Cardiac fibroblast (primary cell): ENCODE results near the gene SP100.

ENCODE experiments used
- DNase-seq, 2 donors: peaks; one replicate each; pipeline versions ENCODE4 v3.0.0 to v3.0.0-alpha.2; 2010; ENCODE audit warnings: low read depth in 2 of 2
- H3K4me3 ChIP-seq, 2 donors: replicated peaks in 1 of 2; 1 replicate in 1 of 2; 2 replicates in 1 of 2; pipeline ENCODE4 v1.5.1; 2011; ENCODE audit warnings: low read depth in 2 of 2, low read length in 2 of 2, mild to moderate bottlenecking in 2 of 2, moderate library complexity in 1 of 2
- TF ChIP-seq, protein P1 (sequence below): IDR thresholded peaks from one replicate; pipeline ENCODE4 v1.5.1; 2011; ENCODE audit warnings: low read depth, mild to moderate bottlenecking, low read length, inconsistent platforms

The SP100 gene

DNA sequence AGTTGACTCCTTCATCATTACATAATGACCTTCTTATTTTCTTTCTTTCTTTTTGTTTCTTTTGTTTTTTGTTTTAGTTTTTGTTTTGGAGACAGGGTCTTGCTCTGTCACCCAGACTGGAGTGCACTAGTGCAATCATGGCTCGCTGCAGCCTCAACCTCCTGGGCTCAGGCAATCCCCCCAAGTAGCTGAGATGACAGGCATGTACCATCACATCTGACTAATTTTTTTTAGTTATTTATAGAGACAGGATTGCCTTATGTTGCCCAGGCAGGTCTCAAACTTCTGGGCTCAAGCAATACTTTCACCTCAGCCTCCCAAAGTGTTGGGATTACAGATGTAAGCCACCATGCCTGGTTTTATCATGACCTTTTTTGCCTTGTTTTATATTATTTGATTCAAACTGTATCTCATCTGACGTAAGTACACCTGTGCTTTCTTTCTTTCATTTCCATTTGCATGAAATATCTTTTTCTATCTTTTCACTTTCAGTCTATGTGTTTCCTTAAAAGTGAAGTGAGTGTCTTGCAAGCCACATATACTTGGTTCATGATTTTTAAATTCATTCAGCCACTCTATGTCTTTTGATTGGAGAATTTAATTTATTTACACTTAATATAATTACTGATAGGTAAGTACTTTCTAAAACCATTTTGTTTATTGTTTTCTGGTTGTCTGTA is 39.1 kb downstream of the SP100 start:
- DNase-seq: no peak
- H3K4me3 ChIP-seq: no peak overlapping the region
- TF ChIP-seq, protein P1, sequence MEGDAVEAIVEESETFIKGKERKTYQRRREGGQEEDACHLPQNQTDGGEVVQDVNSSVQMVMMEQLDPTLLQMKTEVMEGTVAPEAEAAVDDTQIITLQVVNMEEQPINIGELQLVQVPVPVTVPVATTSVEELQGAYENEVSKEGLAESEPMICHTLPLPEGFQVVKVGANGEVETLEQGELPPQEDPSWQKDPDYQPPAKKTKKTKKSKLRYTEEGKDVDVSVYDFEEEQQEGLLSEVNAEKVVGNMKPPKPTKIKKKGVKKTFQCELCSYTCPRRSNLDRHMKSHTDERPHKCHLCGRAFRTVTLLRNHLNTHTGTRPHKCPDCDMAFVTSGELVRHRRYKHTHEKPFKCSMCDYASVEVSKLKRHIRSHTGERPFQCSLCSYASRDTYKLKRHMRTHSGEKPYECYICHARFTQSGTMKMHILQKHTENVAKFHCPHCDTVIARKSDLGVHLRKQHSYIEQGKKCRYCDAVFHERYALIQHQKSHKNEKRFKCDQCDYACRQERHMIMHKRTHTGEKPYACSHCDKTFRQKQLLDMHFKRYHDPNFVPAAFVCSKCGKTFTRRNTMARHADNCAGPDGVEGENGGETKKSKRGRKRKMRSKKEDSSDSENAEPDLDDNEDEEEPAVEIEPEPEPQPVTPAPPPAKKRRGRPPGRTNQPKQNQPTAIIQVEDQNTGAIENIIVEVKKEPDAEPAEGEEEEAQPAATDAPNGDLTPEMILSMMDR: no peak

DNA sequence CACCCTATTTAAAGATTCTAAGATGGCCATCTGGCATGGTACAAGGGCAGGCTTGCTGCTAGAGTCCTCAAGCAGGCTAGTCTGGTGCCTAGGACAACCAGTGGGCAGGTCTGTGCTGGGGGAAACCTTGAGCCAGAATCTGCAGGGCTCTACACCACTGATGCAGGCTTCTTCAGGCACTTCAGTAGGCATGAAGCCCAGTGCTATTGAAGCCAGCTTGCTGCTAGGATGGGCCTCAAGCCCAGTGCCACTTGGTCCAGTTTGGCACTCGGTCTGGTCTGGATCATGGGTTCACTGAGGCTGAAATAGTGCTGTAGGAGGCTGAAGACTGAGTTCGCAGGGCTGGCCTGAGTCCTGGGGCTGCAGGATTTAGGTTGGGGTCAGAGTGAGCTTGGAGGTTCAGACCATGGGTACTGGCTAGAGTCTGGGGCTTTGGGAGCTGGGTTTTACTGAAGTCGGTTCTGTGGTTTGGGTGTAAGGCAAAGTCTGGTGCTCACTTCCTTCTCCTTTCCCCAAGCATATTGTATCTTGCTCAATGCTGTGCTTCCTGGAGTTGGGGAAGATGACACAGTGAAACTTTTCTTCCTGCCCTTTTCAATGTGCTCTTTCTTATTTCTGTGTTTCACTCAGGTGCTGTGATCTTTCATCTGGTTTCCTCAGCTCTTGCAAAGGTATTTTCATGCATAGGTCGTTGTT is 41.2 kb downstream of the SP100 start:
- H3K4me3 ChIP-seq: no peak overlapping the region
- TF ChIP-seq, protein P1: no peak
- no peak for DNase-seq

DNA sequence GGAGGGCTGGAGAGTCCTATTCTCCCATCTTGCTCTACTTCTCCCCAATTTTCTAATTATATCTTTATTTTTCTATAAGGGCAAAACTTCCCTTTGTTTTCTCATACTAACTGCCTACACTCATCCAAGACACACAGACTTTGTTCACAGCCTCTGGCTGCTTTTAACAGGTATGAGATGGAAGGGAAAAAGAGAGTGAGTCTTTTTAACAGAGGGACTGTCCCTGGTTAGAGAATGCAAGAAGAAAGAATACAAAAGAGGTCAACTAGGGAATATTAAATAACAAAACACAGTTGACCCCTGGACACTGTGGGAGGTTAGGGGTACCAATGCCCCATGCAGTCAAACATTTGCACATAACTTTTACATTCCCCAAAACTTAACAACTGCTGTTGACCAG is 41.8 kb downstream of the SP100 start:
- DNase-seq: no peak
- TF ChIP-seq, protein P1: no peak
- no peak overlapping the region for H3K4me3 ChIP-seq

DNA sequence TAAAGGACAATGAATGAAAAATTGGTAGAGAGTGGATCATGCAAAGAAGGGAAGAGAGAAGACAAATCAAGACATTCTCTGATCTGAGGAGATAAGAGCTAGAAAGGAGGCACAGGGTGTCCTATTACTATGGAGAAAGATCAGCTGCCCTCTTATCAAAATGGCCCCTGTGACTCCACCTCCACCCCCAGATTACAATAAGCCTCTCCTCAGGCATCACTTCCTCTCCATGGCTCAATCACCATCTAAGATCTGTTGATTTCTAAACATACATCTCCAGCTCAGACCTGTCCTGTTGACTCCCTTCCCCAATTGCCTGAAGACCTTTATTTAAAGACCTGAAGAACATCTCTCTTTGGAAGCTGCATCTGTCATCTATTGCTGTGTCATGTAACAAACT is 43.2 kb downstream of the SP100 start:
- TF ChIP-seq, protein P1: no peak
- DNase-seq: no peak

DNA sequence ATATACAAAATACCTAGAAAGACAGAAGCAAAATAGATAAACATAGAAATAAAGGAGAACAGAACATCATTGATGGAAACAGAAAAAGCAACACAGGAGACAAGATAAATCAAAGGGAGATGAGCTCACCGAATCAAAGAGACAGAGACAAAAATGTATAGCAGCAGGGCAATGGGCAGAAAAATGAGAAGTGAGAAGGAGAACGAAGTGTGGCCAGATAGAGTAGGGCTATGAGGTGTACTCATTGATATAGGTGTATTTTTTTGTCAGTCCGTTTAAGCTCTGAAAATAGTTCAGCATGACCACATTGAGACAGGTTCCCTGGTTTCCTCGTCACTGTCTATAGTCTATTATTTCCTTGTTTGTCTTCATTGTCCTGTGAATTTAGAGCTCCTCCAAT is 55.1 kb downstream of the SP100 start:
- TF ChIP-seq, protein P1: no peak
- no peak for DNase-seq
- H3K4me3 ChIP-seq: no peak overlapping the region

More for the DNA sequence above, 43.2 kb downstream of the SP100 start:
- H3K4me3 ChIP-seq: no peak overlapping the region

DNA sequence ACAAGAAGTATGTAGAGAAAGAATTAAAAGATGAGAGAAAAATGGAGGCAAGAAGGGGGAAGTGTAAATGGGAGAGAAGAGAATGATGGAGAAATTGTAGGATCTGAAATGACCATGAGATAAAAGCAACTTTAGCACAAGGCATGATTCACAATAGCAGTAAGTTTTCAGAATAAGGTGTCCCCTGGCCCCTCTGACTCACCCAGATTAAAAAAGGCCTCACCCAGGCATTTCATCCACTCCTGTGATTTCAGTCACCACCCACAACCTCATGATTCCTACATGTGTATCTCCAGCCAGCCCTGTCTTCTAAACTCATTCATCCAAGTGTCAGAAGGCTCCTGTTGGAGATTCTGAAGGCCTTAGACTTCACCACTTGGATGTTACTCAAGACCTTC is 56.6 kb downstream of the SP100 start:
- TF ChIP-seq, protein P1: no peak
- no peak overlapping the region for H3K4me3 ChIP-seq
- peak; percentile 47 to 92 for DNase-seq
